GM10248 (cell line): ENCODE data around the gene CTPS2.

Experiments
- CTCF ChIA-PET: fragments of 300-600 bp; sonication (Branson Sonifier 250); formaldehyde crosslinking; extraction: SDS; loops from one replicate; lab custom pipeline; 2021; ENCODE audit warnings: antibody characterized with exemption; lab: Yijun Ruan, JAX
- POLR2A ChIA-PET: fragments of 350-650 bp; sonication (Branson Sonifier 250); formaldehyde crosslinking; extraction: SDS; loops from one replicate; lab custom pipeline; 2020; ENCODE audit warnings: antibody characterized with exemption; lab: Yijun Ruan, JAX
- DNase-seq: peaks from one replicate; pipeline ENCODE4 v3.0.0; 2012; ENCODE audit errors: extremely low spot score
- TF ChIP-seq, protein P1 (sequence below): IDR thresholded peaks from 2 replicates; pipeline ENCODE4 v1.5.1; 2012; ENCODE audit warnings: mild to moderate bottlenecking, low read depth; ENCODE audit errors: extremely low read depth, missing control alignments, control extremely low read depth

Gene CTPS2

DNA sequence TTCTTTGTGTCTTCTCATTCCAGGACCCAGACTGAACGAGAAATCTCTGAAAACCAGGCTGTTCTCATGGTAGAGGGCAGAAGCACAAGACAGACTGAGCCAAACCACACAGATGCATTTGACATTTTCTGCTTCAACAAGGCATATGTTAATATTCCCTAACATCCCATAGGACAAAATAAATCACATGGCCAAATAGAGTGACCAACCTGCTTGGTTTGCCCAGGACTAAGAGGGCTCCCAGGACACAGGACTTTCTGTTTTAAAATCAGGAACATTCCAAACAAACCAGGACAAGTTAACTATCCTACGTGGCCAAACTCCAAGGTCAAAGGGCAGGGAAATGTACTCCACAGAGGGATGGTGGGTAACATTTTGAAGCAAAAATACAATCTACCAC lies 11.7 kb downstream of the CTPS2 start:
- ChIA-PET CTCF (no interaction called here), POLR2A (no interaction called here)
- TF ChIP-seq, protein P1, sequence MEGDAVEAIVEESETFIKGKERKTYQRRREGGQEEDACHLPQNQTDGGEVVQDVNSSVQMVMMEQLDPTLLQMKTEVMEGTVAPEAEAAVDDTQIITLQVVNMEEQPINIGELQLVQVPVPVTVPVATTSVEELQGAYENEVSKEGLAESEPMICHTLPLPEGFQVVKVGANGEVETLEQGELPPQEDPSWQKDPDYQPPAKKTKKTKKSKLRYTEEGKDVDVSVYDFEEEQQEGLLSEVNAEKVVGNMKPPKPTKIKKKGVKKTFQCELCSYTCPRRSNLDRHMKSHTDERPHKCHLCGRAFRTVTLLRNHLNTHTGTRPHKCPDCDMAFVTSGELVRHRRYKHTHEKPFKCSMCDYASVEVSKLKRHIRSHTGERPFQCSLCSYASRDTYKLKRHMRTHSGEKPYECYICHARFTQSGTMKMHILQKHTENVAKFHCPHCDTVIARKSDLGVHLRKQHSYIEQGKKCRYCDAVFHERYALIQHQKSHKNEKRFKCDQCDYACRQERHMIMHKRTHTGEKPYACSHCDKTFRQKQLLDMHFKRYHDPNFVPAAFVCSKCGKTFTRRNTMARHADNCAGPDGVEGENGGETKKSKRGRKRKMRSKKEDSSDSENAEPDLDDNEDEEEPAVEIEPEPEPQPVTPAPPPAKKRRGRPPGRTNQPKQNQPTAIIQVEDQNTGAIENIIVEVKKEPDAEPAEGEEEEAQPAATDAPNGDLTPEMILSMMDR = no peak
- no peak for DNase-seq

DNA sequence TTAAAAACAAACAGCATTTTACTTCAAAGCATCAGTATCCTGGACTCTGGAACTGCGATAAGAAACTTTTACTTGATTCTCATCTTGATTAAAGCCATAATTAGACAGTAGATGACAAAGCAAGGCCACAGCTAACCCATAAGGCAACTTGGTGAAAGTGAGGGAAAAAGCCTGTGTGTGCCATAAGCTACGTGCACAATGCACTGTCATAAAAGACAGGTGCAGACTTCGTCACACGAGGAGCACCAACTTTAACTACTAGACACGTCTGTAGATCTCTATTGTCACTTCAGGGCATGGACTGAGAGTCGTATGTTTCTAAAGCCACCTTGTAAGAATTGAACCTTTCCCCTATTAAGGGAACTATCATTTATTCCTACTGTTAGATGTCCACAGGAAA lies 13.1 kb downstream of the CTPS2 start:
- POLR2A ChIA-PET = no interaction called here
- no peak for DNase-seq
- TF ChIP-seq, protein P1 = no peak
- CTCF ChIA-PET = no interaction called here

DNA sequence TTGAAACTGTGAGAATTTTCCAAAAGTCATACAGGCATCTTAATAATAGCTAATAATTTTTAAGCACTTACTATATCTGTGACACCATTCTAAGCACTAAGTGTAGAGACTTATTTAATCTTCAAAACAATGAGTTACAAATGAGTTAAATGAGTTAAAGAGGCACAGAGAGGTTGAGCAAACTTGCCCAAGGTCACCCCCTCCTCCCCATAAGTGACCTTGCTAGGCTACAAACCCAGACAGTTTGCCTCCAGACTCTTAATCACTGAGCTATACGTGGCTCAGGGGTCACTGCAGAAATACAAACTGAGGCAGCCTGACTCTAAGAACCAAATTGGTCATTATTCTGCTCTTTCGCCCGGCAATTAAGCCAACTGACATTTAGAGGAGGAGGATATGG lies 15.5 kb downstream of the CTPS2 start:
- CTCF ChIA-PET = interaction anchor here (1.0 to 2.4 kb wide), 4 partner anchors 11 to 258 kb away, joined by 3 to 7 read pairs (median 4); partner anchors contain the start of gene CTPS2
- no peak for DNase-seq
- TF ChIP-seq, protein P1 = no peak
- POLR2A ChIA-PET = interaction anchor here (0.7 to 1.1 kb wide), 2 partner anchors 15 to 19 kb away, joined by 3 to 7 read pairs; partner anchors contain the start of gene CTPS2

DNA sequence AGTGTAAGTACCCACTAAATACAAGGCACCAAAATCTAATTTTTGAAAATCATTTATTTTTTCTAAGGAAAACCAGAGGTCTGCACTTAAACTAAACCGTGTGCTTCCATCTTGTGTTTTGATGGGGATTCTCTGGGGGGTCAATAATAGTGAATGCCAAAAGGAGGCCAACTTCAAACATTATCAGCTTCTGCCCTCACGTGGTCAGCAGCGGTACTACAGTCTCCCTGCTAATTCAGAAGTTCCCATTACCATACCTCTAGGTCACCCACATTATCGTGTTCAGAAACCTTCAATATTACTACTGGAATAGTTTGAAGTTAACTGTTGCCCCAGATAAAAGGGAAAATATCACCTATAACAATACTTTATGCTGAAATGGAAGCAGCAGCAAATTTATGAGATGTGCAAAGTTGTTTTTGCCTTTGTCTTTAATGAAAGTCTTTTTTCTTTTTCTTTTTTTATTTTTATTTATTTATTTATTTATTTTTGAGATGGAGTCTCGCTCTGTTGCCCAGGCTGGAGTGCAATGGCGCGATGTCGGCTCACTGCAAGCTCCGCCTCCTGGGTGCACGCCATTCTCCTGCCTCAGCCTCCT lies 17.3 kb downstream of the CTPS2 start:
- DNase-seq = peak; percentile 68
- CTCF ChIA-PET = interaction anchor here (1.4 to 2.2 kb wide), 5 partner anchors 10 to 32 kb away, joined by 3 to 7 read pairs (median 7); no protein-coding TSS in a partner anchor
- POLR2A ChIA-PET = no interaction called here
- TF ChIP-seq, protein P1 = peak; percentile 67

DNA sequence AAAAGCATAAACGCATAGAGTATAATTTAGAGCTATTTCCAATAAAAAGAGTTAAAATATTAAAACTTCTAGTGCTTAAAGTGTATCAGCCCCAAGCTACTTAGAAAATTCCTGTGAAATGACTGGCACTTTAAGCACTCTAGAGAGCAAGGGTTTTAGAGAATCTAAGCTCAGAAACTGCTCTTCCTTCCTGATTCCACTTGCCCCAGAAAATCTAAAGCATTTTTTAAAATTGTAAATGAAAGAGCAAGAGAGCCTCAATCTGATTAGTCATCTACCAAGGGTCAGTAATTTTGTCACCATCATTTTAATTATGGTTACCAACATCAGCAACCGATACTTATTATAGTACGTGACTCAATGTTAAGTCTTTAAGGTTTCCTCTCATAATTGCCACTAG lies 25.0 kb downstream of the CTPS2 start:
- TF ChIP-seq, protein P1 = no peak
- ChIA-PET POLR2A (interaction anchor here (0.6 kb wide), 1 partner anchor 25 kb away, joined by 3 read pairs; no protein-coding TSS in a partner anchor), CTCF (no interaction called here)
- no peak for DNase-seq

DNA sequence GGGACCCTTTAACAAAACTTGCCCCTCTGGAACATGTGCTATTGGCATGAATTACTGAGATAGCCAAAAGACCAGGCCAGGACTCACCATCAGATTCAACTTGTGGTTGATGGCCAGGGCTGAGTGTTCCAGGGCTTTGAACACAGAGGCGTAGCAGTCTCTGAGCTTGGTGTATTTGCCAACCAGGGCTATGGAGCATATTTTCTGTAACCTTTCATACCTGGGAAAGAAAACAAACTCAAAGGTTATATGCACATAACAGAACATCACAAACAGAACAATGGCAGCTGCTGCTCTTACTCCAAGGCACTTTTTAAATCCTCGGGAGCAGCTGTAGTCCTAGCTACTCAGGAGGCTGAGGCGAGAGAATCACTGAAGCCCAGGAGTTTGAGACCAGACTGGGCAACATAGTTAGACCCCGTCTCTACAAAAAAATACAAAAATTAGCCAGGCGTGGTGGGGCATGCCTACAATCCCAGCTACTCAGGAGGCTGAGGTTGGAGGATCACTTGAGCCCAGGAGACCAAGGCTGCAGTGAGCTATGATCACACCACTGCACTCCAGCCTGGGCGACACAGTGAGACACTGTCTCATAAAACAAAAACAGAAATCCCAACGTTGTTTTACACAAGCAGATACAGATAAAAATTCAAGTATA lies 29.3 kb downstream of the CTPS2 start:
- ChIA-PET POLR2A (no interaction called here), CTCF (interaction anchor here (2.5 kb wide), 1 partner anchor 11 kb away, joined by 7 read pairs; no protein-coding TSS in a partner anchor)
- TF ChIP-seq, protein P1 = no peak

More for the DNA sequence above, 29.3 kb downstream of the CTPS2 start:
- no peak for DNase-seq
